ENCODE measurements around the gene PHACTR1.

Gene PHACTR1

GRCh38 chr6:13183415-13184088 is 467.0 kb downstream of the PHACTR1 start:
- H2AFZ ChIP-seq = no peak overlapping the region
- no peaks in the 10 kb centered on the region for H3K9me3 ChIP-seq (ENCODE audit: control insufficient read depth, low read length)
- H3K4me2 ChIP-seq (ENCODE audit: low read length) = no peak overlapping the region
- H3K79me2 ChIP-seq = no peaks in the 10 kb centered on the region
- no peaks in the 10 kb centered on the region for H3K4me1 ChIP-seq
- H3K4me3 ChIP-seq (ENCODE audit: low read depth, low read length) = no peak overlapping the region
- H3K36me3 ChIP-seq (ENCODE audit: control insufficient read depth, insufficient read depth, low read length) = no peaks in the 10 kb centered on the region
- no peaks in the 10 kb centered on the region for H3K27me3 ChIP-seq (ENCODE audit: control insufficient read depth, insufficient read depth, low read length)
- no peak for TF ChIP-seq CTCF (IDR thresholded peaks at IDR 0.05)
- H3K27ac ChIP-seq = no peak overlapping the region
- H3K9ac ChIP-seq = no peak overlapping the region

- no peaks in the 10 kb centered on the region for H3K36me3 ChIP-seq (ENCODE audit: control insufficient read depth, insufficient read depth, low read length)
- no peak for TF ChIP-seq CTCF (IDR thresholded peaks at IDR 0.05)
- no peaks in the 10 kb centered on the region for H3K9me3 ChIP-seq (ENCODE audit: control insufficient read depth, low read length)
- H3K27me3 ChIP-seq (ENCODE audit: control insufficient read depth, insufficient read depth, low read length) = no peaks in the 10 kb centered on the region
- H3K9ac ChIP-seq = no peak overlapping the region
- no peak overlapping the region for H3K4me3 ChIP-seq (ENCODE audit: low read depth, low read length)
- H3K79me2 ChIP-seq = no peaks in the 10 kb centered on the region
- no peak overlapping the region for H3K4me2 ChIP-seq (ENCODE audit: low read length)
- no peak overlapping the region for H3K27ac ChIP-seq
- H2AFZ ChIP-seq = no peak overlapping the region
- no peaks in the 10 kb centered on the region for H3K4me1 ChIP-seq
Observed at GRCh38 chr6:13184089-13184468, 467.5 kb downstream of the PHACTR1 start.

- no peak for TF ChIP-seq CTCF (IDR thresholded peaks at IDR 0.05)
- Histone ChIP-seq H3K79me2 (no peaks in the 10 kb centered on the region), H2AFZ (no peak overlapping the region), H3K36me3 (ENCODE audit: control insufficient read depth, insufficient read depth, low read length) (no peaks in the 10 kb centered on the region), H3K4me3 (ENCODE audit: low read depth, low read length) (no peak overlapping the region), H3K9me3 (ENCODE audit: control insufficient read depth, low read length) (no peaks in the 10 kb centered on the region), H3K9ac (no peak overlapping the region), H3K27me3 (ENCODE audit: control insufficient read depth, insufficient read depth, low read length) (no peaks in the 10 kb centered on the region), H3K4me2 (ENCODE audit: low read length) (no peak overlapping the region), H3K27ac (no peak overlapping the region), H3K4me1 (no peaks in the 10 kb centered on the region)
Observed at GRCh38 chr6:13184547-13184946, 468.0 kb downstream of the PHACTR1 start.

- no peaks in the 10 kb centered on the region for H3K27me3 ChIP-seq (ENCODE audit: control insufficient read depth, insufficient read depth, low read length)
- H3K27ac ChIP-seq = no peak overlapping the region
- H3K9me3 ChIP-seq (ENCODE audit: control insufficient read depth, low read length) = no peaks in the 10 kb centered on the region
- H3K9ac ChIP-seq = no peak overlapping the region
- H3K4me1 ChIP-seq = no peaks in the 10 kb centered on the region
- H3K36me3 ChIP-seq (ENCODE audit: control insufficient read depth, insufficient read depth, low read length) = no peaks in the 10 kb centered on the region
- no peaks in the 10 kb centered on the region for H3K79me2 ChIP-seq
- no peak overlapping the region for H3K4me3 ChIP-seq (ENCODE audit: low read depth, low read length)
- H2AFZ ChIP-seq = no peak overlapping the region
- TF ChIP-seq CTCF (IDR thresholded peaks at IDR 0.05) = no peak
- H3K4me2 ChIP-seq (ENCODE audit: low read length) = no peak overlapping the region
Observed at GRCh38 chr6:13186861-13187260, 470.3 kb downstream of the PHACTR1 start.

GRCh38 chr6:13187692-13188091 is 471.1 kb downstream of the PHACTR1 start:
- Histone ChIP-seq H2AFZ (no peak overlapping the region), H3K4me3 (ENCODE audit: low read depth, low read length) (no peak overlapping the region), H3K9me3 (ENCODE audit: control insufficient read depth, low read length) (no peaks in the 10 kb centered on the region), H3K27me3 (ENCODE audit: control insufficient read depth, insufficient read depth, low read length) (no peaks in the 10 kb centered on the region), H3K9ac (no peak overlapping the region), H3K27ac (no peak overlapping the region), H3K4me1 (no peaks in the 10 kb centered on the region), H3K36me3 (ENCODE audit: control insufficient read depth, insufficient read depth, low read length) (no peaks in the 10 kb centered on the region), H3K79me2 (no peaks in the 10 kb centered on the region), H3K4me2 (ENCODE audit: low read length) (no peak overlapping the region)
- TF ChIP-seq CTCF (IDR thresholded peaks at IDR 0.05) = no peak
